Stimulated activated CD4-positive, alpha-beta T cell treated with anti-CD3 and anti-CD28 coated beads, Interleukin-12 subunit alpha, Interleukin-12 subunit beta, amount 100 ng/mL, for 48 hours (primary cell): ENCODE measurements around the gene BFSP1.

Source experiments
- DNase-seq, 3 donors: peaks; one replicate each; pipeline ENCODE4 v3.0.0-alpha.2; 2020; ENCODE audit warnings: low read depth in 2 of 3, low spot score in 1 of 3

The BFSP1 gene

DNA sequence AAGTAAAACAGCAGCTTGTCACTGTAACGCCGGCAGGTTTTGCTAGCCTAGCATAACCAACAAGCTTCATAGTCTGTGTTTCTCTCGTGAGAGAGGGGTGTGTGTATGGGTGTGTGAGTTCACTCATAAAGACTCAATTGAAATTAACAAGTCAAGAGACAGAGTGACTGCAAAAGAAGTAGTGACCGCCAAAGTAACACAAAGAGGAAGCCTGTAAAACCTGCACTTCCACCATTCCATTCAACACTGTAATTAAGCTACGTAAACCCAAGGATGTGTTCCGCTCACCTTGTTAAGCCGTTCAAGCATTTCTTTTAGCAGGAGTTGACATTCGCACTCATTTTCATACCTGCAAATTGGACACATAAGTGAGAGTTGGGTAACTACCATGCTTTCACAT lies 6.6 kb downstream of the BFSP1 start:
- DNase-seq, result no peak

DNA sequence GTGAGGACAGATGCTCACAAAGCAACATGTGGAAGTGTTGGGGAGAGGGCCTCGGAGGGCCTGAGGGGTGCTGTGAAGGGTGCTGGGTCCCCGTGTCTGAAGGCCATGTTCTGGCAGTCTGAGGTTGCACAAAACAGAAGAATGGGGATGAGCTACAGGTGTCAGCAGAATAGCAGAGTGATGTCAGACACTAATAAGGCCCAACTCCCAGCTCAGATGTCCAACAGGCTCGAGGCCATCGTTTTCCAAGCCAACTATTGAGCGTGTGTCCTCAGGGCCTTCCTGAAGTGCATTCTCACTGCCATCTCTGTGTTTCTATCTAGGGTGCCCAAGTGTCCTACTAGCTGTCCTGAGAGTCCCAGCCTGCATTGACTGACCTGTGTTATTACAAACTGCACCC lies 7.9 kb downstream of the BFSP1 start:
- DNase-seq, result no peak

DNA sequence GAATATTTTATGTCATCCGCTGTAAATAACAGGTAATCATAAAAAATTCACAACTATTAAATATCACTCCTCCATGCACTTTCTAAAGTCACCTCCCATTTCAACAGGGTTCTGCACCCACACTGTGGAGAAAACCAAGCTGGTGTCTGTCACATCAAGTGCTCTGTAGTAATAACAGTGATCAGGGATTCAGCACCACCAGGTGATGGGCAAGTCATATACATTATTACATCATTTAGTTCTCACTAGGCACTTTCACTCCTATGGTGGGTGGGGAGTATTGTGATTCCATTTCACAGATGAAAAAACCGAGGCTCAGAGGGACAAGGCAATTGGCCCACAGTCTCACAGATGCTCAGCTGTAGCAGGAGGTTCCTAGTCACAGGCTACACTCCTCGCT lies 8.7 kb downstream of the BFSP1 start:
- no peak for DNase-seq

DNA sequence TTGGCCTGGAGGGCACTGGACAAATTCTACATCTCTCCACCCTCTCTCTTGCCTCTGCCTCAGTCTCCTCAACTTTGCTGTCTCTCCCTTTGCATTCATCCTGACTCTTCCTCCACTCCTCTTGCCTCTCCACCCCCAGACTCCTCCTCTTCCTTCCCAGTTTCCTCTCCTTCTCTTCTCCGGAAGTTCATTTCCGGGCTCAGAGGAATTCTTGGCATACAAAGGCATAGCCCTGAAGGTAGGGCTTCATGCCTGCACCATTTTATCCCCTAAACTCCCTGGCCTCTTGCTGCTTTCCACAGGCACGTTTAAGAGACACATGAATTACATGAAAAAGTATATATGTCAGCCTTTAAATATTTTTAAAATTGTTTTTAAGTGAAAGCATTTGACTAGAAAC lies 10.6 kb downstream of the BFSP1 start:
- no peak for DNase-seq

DNA sequence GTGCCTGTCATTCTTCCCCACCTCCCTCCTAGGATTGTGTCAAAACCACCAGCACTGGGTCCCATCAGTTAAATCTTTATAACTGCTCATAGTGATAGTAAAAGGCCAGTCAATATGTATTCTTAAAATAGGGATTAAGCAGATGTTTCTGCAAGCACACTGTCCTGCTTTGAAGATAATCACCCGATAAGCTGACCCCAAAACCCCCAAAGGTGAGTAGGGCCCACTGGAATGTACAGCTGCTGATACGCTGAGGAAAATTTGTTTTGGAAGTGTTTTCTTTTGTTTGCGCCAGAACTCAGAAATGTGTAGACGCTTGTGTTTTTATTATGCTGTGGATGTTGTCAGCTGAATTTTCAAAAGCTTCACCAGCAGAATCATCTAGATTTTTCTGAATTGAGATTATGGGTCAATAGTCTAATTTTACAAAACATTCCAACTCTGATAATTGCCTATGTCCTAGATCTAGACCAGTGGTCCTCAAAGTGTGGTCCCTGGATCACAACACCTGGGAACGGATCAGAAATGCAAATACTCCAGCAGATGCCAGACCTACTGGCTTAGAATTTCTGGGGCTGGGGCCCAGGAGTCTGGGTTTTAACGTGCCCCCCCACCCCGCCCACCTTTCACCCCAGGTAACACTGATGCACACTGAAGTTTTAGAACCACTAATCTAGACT lies 11.4 kb downstream of the BFSP1 start:
- no peak for DNase-seq

DNA sequence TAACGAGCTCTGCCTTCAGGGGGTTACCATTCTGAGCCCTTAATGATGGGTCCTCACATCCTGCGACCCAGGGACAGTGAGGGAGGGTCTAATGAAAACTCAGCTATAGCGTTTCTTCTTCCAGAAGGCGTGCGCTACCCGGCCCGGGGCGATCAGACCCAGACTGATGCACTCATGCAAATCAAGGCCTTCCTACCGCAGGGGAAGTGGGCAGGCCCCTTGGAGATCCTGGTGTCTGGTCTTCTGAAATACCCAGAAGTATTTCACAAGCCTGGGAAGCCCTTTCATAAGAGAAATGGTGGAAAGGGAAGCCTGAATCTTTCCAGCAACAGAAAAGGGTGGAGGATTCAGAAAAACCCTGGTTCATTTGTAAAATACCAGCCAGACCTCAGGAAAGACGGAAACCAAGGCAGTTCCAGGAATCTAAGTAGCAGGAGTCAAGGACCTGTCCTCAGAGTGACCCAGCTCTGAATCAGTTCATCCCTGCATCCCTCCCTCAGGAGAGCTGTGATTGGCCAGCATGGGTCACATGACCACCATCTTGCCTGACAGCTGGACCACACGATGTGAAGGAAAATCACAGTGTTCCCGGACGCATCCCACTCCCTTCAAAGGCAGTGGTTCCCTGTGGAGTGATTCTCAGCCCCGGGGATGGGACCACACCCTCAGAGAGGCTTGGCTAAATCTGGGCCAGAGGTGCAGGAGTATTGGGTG lies 12.7 kb downstream of the BFSP1 start:
- DNase-seq, result no peak

DNA sequence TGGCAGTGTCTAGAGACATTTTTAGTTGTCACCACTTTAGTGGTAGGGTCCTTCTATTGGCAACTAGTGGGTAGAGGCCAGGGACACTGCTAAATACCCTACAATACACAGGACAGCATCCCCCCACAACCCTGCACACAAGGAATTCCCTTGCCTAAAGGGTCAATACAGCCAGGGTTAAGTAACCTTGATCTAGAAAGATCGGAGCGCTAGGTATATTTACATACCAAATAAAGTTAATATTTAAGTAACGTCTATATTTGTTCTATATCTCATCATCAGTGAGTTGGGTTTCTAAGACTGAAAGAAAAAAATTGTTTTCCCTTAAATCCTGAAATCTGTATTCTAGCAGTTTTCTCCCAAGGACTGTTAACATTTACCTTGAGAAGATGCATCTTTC lies 16.1 kb downstream of the BFSP1 start:
- DNase-seq, result no peak

DNA sequence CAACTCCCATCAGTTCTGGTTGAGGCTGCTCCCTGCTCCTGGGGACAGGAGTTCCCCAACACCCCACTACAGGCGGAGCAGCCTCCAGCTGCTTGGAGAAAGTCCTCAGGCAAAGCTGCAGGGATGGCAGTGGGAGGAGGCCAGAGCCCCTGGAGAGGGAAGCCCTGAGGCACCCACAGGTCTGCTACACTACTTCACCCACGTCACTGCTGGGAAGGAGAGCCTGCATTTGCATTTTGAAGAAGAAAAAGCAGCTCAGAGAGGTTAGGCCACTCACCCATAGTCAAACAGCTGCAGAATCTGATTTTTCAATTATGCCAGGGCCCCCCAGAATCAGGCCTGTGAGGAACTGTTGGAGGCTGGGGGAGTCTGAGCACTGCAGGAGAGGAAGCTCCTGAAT lies 17.2 kb downstream of the BFSP1 start:
- no peak for DNase-seq

DNA sequence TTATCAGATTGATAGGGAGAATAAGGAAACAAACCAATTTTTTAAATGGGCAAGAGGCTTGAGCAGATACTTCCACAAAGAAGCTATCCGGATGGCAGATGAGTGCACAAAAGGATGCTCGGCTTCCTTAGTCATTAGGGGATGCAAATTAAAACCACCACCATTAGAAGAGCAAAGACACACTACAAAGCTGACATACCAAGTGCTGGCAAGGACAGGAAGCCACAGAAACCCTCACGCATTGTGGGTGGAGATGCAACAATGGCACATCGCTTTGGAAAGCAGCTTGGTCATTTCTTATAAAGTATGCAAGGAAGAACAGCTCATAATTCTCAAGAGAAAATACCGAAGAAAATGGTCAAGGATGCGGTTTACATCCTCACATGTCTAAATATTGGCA lies 19.8 kb downstream of the BFSP1 start:
- DNase-seq, result no peak

DNA sequence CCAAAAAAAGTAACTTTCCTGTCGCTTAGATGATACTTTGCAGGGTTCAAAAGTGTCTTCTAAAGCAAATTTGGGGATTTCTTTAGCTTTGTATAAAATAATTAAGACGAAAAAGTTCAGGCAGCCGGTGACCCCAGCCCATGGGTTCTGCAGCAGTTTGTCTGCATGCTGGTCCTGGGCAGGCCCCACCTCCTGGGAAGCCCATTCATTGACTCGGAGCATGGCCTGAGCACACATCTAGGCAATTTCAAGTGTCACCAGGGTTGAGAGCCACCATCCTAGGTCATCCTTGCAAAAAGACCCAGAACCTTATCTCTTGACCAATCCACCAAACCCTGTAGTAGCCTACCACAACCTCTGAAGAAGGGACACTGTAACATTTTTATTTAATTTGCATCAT lies 20.6 kb downstream of the BFSP1 start:
- DNase-seq, result no peak

DNA sequence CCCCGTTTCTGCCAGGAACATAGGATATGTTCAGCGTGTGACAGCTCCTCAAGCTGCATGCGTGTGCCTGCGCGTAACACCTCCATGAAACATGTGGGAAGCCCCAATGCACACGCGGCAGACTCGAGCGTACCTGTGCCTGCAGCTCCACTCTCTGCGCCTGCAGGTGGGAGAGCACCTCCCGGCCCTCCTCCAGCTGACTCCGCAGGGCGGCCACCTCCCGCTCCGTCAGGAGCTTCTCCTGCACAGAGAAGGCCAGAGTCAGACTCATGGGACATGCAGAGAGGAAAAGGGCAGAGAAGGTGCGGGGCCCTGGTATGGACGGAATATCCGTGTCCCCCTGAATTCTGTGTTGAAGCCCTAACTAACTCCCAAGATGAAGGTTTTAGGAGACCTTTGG lies 22.4 kb downstream of the BFSP1 start:
- no peak for DNase-seq

DNA sequence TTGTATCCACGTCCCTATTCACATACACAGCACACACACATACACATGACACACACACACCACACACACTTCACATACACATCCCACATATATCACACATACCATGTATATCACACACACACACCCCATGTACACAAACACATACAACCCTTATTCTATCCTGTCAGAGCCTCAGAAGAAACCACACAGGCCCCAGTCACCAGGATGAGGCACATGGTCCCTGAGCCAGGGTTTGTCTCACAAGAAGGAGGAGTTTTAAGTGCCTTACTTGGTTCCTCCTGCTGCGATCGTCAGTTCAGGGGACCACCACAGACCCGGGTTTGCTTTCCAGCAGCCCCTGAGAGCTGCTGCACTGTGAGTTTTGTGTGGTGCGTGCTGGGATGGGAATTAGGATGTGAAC lies 23.6 kb downstream of the BFSP1 start:
- no peak for DNase-seq

DNA sequence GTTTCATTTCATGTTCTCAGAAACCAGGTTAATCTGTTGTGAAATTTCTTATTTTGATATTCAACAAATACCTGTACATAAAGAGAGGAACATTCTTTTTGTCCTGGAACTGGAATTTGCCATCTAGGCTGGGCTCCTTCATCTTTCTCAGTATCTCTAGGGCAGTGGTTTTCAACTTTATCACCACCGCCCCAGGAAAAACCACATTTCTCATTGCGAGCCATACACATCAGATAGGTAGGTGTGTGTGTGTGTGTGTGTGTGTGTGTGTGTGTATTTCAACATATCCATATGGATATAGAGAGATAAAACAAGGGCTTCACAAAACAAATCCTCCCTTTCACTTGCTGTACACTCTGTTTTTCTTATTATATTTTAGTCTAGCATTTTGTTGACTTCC lies 24.1 kb downstream of the BFSP1 start:
- DNase-seq, result no peak

DNA sequence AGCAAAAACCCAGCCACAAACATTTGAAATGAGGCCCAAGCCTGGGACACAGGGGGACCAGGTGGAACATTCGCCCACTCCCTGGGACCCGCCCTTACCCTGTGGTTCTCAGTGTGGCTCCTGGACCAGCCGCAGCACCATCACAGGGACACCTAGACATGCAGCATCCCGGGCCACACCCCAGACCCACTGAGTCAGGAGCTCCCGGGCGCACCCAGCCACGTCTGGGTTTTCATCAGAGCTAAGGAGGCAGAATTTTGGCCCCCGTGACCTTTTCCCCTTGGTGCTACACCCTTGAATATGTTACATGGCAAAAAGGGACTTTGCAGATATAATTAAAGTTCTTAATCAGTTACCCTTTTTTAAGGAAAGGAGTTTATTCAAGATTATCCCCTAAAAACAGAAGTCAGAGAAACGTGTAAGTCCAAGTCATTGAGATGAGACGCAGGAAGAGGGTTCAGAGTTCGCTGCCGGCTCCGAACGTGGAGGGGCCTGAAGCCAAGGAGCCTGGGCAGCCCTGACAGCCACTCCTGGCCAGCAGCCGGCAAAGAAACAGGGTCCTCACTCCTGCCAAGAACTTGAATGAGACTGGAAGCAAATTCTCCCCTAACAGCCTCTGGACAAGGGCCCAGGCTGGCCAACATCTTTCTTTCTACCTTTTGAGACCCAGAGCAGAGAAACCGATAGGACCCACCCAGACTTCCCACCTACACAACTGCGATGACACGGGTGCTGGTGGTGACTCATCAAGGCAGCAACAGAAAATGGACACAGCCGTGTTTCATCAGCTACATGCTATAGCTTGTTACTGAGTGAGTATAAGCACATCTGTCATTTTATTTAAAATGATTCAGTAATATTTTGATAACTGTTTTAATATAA lies 25.3 kb downstream of the BFSP1 start:
- DNase-seq, result peak; percentile 45 to 55 (median 46)

DNA sequence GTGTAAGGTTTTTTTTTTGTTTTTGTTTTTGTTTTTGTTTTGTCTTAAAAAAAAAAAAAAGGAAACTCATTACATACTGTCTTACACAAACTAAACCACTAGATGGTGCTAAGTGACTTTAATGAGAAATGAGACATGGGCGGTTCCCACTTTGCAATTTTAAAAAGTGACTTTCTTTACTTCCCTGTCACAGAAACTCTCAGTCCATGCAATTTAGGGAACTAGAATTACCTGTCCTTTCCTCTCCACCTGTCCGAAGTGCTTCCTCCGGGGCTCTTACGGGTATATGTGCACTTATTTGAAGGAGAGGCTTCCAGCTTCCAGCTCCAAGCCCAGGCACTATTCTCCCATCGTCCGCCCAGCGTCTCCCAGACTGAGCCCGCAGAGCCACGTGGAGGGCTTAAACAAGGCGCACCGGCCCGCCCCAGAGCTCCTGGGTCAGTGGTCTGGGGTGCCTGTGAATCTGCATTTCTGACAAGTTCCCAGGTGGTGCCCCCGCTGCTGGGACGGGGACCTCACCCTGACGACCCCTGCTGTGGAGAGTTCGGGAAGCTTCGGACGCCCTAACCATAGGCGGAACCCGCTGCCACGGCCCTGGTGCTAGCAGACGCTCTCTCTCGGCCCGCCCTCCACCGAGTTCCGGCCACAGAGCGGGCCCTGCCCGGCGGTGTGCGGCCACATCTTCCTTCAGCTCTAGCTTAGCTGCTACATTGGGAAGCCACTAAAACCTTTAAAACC lies 26.1 kb downstream of the BFSP1 start:
- peak in 2 of 3 donors; percentile 18 to 29 for DNase-seq

DNA sequence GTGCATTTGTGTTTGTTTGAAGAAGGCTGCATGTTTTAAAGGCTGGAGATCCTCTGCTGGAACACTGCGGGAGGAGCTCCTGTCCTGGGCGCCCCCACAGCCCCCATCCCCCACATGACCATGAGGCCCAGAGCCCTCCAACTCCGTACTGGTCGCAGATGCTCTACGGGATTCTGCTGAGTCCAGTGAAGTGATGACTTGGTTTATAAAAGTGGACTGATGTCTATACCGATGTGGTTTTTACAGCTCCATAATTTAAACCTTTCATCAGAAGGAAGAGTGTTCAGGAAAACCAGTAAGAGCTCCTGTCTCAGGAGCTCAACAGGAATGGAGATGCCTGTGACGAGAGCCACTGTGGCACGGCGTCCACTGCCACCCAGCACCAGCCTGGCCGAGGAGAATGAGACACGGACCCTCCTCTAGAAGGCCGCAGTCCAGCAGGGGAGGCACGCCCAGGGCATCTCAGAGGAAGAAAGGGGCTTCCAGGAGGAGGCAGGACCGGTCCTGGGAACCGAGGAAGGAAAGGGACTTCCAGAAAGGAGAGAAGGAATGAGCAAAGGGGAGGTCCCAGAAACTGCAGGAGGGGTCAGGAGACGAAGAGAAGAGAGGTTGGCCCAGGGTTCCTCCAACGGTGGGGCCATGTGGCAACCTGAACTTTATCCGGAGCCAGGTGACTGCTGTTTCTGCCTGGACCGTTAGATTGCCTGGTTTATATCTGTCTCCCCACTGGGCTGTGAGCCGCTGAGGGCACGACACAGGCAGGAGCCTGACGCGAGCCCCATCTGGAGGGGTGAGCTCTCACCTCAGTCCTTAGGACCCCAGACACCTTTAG lies 26.9 kb downstream of the BFSP1 start:
- no peak for DNase-seq

DNA sequence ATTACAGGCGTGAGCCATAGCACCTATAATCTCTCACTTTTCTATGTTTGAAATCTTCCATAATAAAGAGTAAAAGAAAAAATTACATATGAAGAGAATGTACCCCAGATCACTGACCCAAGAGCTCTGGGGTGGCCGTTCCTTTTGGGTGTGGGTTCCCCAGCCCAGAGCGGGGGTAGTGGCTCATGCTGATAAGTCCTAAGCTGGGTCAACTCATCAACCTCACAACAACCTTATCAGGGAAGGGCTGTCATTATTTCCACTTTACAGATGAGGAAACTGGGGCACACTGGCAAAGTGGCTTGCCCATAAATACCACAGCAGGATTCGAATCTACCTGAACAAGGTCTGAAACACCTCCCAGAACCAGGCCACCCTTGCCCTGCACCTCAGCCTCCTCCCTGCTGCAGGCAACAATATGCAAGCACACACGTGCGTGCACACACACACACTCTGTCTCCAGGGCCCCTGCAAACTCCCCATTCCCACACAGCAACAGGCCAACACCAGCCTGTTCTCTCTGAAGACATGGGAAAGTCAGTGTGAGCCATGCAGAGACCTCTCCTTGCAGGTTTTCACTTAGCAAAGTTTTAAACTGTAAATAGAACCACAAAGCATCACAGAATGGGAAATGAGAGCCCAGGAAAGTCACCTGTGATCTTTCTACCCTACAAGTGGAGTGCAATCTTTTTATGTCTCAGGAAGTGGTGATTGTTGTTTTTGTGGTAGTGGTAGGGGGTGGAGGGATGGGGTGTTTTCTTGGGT lies 27.7 kb downstream of the BFSP1 start:
- DNase-seq, result no peak

DNA sequence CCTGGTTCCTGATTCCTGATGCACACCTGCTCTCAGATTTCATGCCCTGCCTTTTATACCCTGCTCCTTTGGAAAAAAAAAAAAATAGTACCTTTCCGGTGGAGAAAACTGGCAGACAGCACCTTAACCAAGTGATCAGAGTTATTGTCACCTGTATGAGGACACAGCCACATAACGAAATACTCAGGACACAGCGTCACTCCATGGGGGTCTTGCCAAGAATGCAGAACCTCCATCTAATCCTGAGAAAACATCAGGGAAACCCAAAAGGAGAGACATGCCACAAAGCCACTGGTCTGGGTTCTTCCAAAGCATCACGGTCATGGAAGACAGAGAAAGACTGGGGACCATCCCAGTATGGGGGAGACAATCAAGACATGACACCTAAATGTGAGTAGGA lies 29.1 kb downstream of the BFSP1 start:
- DNase-seq, result no peak

DNA sequence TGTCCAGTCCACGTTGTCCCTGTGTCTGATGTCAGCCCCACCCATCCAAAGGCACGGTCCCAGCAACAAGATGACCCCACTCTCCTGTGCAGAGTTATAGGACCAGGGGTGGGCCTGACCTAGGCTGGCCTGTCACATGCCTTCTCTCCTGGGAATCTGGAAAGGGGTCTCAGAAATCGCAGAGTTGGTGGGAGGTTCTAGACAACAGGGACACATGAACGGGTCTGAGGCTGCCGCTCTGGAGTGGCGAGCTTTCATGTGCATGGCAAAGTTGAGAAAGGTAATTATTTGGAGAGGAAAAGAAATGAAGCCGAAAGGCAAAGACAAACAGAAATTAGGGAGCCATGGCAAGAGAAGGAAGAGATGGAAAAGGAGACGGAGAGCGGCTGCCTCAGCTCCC lies 29.5 kb downstream of the BFSP1 start:
- DNase-seq, result no peak

DNA sequence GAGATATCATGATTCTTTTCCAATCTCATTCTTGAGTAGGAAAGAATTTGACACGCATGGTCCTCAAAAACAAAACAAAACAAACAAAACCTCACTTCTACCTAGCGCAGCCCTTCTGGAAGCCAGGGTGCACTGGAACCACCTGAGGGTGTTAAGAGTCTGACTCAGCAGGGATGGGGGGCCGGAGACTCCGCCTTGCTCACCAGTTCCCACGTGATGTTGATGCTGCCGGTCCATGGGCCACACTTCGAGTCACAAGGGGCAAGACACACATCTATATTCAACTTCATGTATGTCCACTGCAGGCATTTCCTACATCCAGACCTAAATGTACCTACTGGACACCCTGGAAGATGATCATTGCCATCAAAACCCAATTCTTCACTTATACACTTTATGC lies 30.4 kb downstream of the BFSP1 start:
- DNase-seq, result no peak
